ENCODE measurements around the gene CMIP.

- TF ChIP-seq FOXM1 (IDR thresholded peaks at IDR 0.05; ENCODE audit: borderline replicate concordance) (no peak), LEF1 (IDR thresholded peaks at IDR 0.05; ENCODE audit: borderline replicate concordance) (no peak), L3MBTL2 (conservative IDR thresholded peaks at IDR 0.05) (no peak), ARNT (IDR thresholded peaks at IDR 0.05) (no peak), TARDBP (IDR thresholded peaks at IDR 0.05) (no peak), FOXA1 (IDR thresholded peaks at IDR 0.05) (no peak), SUZ12 (IDR thresholded peaks at IDR 0.05) (no peak), FOXK2 (IDR thresholded peaks at IDR 0.05) (no peak), ZNF384 (IDR thresholded peaks at IDR 0.05) (no peak), BHLHE40 (IDR thresholded peaks at IDR 0.05; ENCODE audit: borderline replicate concordance) (no peak), HDGF (IDR thresholded peaks at IDR 0.05; ENCODE audit: borderline replicate concordance) (no peak), CTBP1 (IDR thresholded peaks at IDR 0.05; ENCODE audit: borderline replicate concordance) (no peak)
These were observed 138.2 kb downstream of the CMIP start for GRCh38 chr16:81582655-81583441.
